ENCODE data around the gene LRRK1.

LRRK1 gene

DNA sequence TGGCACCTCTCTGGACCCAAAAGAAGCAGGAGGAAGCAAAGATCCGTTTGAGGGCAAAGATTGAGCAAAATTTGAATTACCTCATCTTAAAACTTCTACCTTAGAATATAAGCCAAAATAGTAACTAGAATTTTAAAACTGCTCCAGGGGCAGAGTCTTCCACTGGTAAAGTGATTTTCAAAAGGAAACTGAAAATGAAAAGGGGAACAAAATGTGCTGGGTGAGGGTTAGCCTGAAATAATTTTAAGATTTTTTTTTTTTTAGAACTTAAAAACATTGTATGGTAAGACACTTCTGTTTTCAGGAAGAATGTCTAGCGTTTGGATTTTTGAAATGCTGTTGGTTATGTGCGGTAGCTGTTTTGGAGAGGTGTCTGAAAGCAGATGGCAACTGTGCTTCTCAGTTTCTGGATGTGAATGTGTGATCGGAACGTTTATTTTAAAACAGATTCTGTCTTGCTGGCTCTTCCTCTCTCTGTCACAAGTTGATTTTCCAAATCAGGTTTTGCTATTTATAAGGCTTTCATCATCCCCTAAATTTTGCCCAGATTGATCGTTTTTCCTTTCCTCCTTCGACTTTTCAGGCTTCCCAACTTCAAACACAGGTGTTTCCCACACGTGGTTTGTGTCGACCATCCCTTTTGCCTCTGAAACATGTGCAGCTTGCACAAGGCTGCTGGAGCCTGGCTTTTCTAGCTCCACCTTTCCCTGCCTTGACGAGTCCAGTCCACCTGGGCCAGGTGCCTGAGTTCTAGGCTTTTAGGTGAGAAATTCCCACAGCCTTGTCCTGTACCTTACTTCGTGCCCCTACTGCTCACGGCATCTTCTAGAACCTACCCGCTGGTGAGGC lies 3.3 kb downstream of the LRRK1 start:
- H2BK12ac ChIP-seq (ENCODE audit: low read length): no peak overlapping the region
- H3K4me1 ChIP-seq (ENCODE audit: control insufficient read depth in 2 of 2, insufficient read depth in 1 of 2, low read depth in 1 of 2, low read length in 2 of 2): no peaks in the 10 kb centered on the region
- H2BK15ac ChIP-seq (ENCODE audit: low read length): no peak overlapping the region
- no peaks in the 10 kb centered on the region for H3K9me3 ChIP-seq (replicated peaks in 1 of 2; ENCODE audit: control insufficient read depth in 2 of 2, insufficient read depth in 1 of 2, low read depth in 1 of 2, low read length in 2 of 2)
- peaks cover 16 to 73% (median 47%) of the 10 kb centered on the region in 3 experiments for H3K27me3 ChIP-seq (ENCODE audit: control insufficient read depth in 3 of 3, insufficient read depth in 3 of 3, low read depth in 1 of 3, low read length in 3 of 3)
- H3K18ac ChIP-seq (ENCODE audit: low read length): no peak overlapping the region
- H3K23ac ChIP-seq (ENCODE audit: low read depth, low read length, poor library complexity): no peak overlapping the region
- H3K36me3 ChIP-seq (replicated peaks in 1 of 2; ENCODE audit: control insufficient read depth in 2 of 2, insufficient read depth in 2 of 2, low read length in 2 of 2): no peaks in the 10 kb centered on the region
- H3K4ac ChIP-seq (ENCODE audit: low read length): no peak overlapping the region
- H3K4me3 ChIP-seq (ENCODE audit: low read length in 2 of 2): no peak overlapping the region
- WGBS, 2 donors (ENCODE audit: extremely low coverage in 2 of 2, insufficient read length in 2 of 2, insufficient replicate concordance in 1 of 2): no CpG with 5 or more reads among the region's 13 CpGs
- H3K14ac ChIP-seq (ENCODE audit: low read length): no peak overlapping the region
- H2AFZ ChIP-seq (ENCODE audit: low read length): no peak overlapping the region
- no peak overlapping the region for H3K9ac ChIP-seq (ENCODE audit: low read depth, low read length, poor library complexity)
- H2AK5ac ChIP-seq (ENCODE audit: low read depth, low read length): no peak overlapping the region
- no peak overlapping the region for H3K4me2 ChIP-seq (ENCODE audit: insufficient read depth, low read length, poor library complexity, severe bottlenecking)
- no peak overlapping the region for H2BK120ac ChIP-seq (ENCODE audit: low read depth, low read length)
- no peak for DNase-seq (ENCODE audit: low spot score)
- no peaks in the 10 kb centered on the region for H3K79me1 ChIP-seq (ENCODE audit: low read depth, low read length)
- no peak overlapping the region for H4K91ac ChIP-seq (ENCODE audit: low read depth, low read length, poor library complexity)
- H4K8ac ChIP-seq (ENCODE audit: low read depth, low read length): no peak overlapping the region
- no peak overlapping the region for H2BK5ac ChIP-seq (ENCODE audit: low read length)
- no peak overlapping the region for H3K27ac ChIP-seq (replicated peaks; ENCODE audit: low read length)

DNA sequence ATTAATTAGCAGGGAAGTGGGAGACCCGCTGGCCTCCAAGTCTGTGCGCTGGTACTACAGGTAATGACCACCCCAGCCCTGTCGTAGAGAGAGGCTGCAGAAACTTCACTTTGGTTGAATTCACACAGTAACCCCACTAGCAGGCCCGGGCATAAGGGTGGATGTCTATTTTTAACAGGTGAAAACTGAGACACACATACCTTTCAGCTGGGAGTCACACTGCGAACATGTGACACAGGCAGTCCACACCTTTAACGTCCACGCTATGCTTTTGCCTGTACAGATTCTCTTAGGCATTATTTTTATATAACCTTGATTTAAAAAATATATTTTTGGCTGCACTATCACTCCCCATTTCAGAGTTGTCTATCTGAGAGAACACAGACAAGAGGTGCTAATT lies 3.9 kb downstream of the LRRK1 start:
- Histone ChIP-seq H3K36me3 (replicated peaks in 1 of 2; ENCODE audit: control insufficient read depth in 2 of 2, insufficient read depth in 2 of 2, low read length in 2 of 2) (no peaks in the 10 kb centered on the region), H2BK12ac (ENCODE audit: low read length) (no peak overlapping the region), H3K4me3 (ENCODE audit: low read length in 2 of 2) (no peak overlapping the region), H2BK5ac (ENCODE audit: low read length) (no peak overlapping the region), H3K14ac (ENCODE audit: low read length) (no peak overlapping the region), H3K18ac (ENCODE audit: low read length) (no peak overlapping the region), H2BK15ac (ENCODE audit: low read length) (no peak overlapping the region), H3K4ac (ENCODE audit: low read length) (no peak overlapping the region), H3K27me3 (ENCODE audit: control insufficient read depth in 3 of 3, insufficient read depth in 3 of 3, low read depth in 1 of 3, low read length in 3 of 3) (peaks cover 16 to 67% (median 41%) of the 10 kb centered on the region in 3 experiments), H3K79me1 (ENCODE audit: low read depth, low read length) (no peaks in the 10 kb centered on the region), H3K27ac (replicated peaks; ENCODE audit: low read length) (no peak overlapping the region), H2AK5ac (ENCODE audit: low read depth, low read length) (no peak overlapping the region), H2AFZ (ENCODE audit: low read length) (no peak overlapping the region), H3K4me2 (ENCODE audit: insufficient read depth, low read length, poor library complexity, severe bottlenecking) (no peak overlapping the region), H3K4me1 (ENCODE audit: control insufficient read depth in 2 of 2, insufficient read depth in 1 of 2, low read depth in 1 of 2, low read length in 2 of 2) (no peaks in the 10 kb centered on the region), H4K8ac (ENCODE audit: low read depth, low read length) (no peak overlapping the region), H3K9ac (ENCODE audit: low read depth, low read length, poor library complexity) (no peak overlapping the region), H3K9me3 (replicated peaks in 1 of 2; ENCODE audit: control insufficient read depth in 2 of 2, insufficient read depth in 1 of 2, low read depth in 1 of 2, low read length in 2 of 2) (no peaks in the 10 kb centered on the region), H4K91ac (ENCODE audit: low read depth, low read length, poor library complexity) (no peak overlapping the region), H3K23ac (ENCODE audit: low read depth, low read length, poor library complexity) (no peak overlapping the region), H2BK120ac (ENCODE audit: low read depth, low read length) (no peak overlapping the region)
- no peak for DNase-seq (ENCODE audit: low spot score)
- no CpG with 5 or more reads among the region's 7 CpGs for WGBS, 2 donors (ENCODE audit: extremely low coverage in 2 of 2, insufficient read length in 2 of 2, insufficient replicate concordance in 1 of 2)

DNA sequence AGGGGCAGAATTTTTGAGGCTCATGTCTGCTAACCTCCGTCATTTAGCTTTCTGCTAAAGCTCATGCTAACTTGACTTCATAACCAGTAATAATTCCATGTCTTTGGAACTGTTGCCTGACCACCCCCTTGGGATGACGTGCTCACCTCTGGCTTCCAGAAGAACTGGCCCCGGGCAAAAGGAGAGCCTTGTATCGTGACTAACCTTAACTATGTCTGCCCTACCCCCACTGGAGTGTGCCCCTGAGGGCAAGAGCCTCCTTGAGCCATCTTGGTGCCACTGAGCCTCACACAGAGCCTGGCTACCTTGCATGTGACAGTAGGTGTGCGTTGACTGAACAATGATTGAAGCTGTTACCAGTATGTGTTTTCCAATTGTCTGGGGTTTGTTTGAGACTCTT lies 4.7 kb downstream of the LRRK1 start:
- DNase-seq (ENCODE audit: low spot score): no peak
- Histone ChIP-seq H3K27me3 (ENCODE audit: control insufficient read depth in 3 of 3, insufficient read depth in 3 of 3, low read depth in 1 of 3, low read length in 3 of 3) (peaks cover 9 to 66% (median 33%) of the 10 kb centered on the region in 3 experiments), H3K4ac (ENCODE audit: low read length) (no peak overlapping the region), H3K9ac (ENCODE audit: low read depth, low read length, poor library complexity) (no peak overlapping the region), H3K9me3 (replicated peaks in 1 of 2; ENCODE audit: control insufficient read depth in 2 of 2, insufficient read depth in 1 of 2, low read depth in 1 of 2, low read length in 2 of 2) (no peaks in the 10 kb centered on the region), H3K4me2 (ENCODE audit: insufficient read depth, low read length, poor library complexity, severe bottlenecking) (no peak overlapping the region), H2AFZ (ENCODE audit: low read length) (no peak overlapping the region), H3K27ac (replicated peaks; ENCODE audit: low read length) (no peak overlapping the region), H3K14ac (ENCODE audit: low read length) (no peak overlapping the region), H3K36me3 (replicated peaks in 1 of 2; ENCODE audit: control insufficient read depth in 2 of 2, insufficient read depth in 2 of 2, low read length in 2 of 2) (no peaks in the 10 kb centered on the region), H3K23ac (ENCODE audit: low read depth, low read length, poor library complexity) (no peak overlapping the region), H4K91ac (ENCODE audit: low read depth, low read length, poor library complexity) (no peak overlapping the region), H2BK5ac (ENCODE audit: low read length) (no peak overlapping the region), H3K4me3 (ENCODE audit: low read length in 2 of 2) (no peak overlapping the region), H2BK15ac (ENCODE audit: low read length) (no peak overlapping the region), H2AK5ac (ENCODE audit: low read depth, low read length) (no peak overlapping the region), H3K79me1 (ENCODE audit: low read depth, low read length) (no peaks in the 10 kb centered on the region), H3K18ac (ENCODE audit: low read length) (no peak overlapping the region), H4K8ac (ENCODE audit: low read depth, low read length) (no peak overlapping the region), H2BK120ac (ENCODE audit: low read depth, low read length) (no peak overlapping the region), H3K4me1 (ENCODE audit: control insufficient read depth in 2 of 2, insufficient read depth in 1 of 2, low read depth in 1 of 2, low read length in 2 of 2) (peaks cover 0 to 2% of the 10 kb centered on the region in 2 donors), H2BK12ac (ENCODE audit: low read length) (no peak overlapping the region)
- WGBS, 2 donors (ENCODE audit: extremely low coverage in 2 of 2, insufficient read length in 2 of 2, insufficient replicate concordance in 1 of 2): no CpG with 5 or more reads among the region's 5 CpGs

DNA sequence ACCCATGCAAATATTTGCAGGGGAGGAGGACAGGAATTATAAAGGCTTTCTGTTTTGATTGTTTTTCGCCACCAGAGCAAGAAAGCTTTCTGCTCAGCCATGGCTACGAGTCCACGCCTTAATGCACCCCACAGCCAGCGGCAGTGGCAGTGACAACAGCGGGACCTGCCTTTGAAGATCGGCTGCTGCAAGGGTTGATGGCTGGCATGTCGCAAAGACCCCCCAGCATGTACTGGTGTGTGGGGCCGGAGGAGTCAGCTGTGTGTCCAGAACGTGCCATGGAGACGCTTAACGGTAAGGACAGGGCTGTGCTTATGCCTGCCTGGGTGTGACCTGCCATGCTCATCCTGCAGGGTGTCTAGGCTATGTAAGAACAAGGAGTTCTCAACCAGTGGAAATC lies 5.3 kb downstream of the LRRK1 start:
- H3K79me1 ChIP-seq (ENCODE audit: low read depth, low read length): no peaks in the 10 kb centered on the region
- no peak for DNase-seq (ENCODE audit: low spot score)
- no peak overlapping the region for H3K14ac ChIP-seq (ENCODE audit: low read length)
- no peak overlapping the region for H2BK12ac ChIP-seq (ENCODE audit: low read length)
- no peak overlapping the region for H2BK5ac ChIP-seq (ENCODE audit: low read length)
- H3K4me3 ChIP-seq (ENCODE audit: low read length in 2 of 2): no peak overlapping the region
- H3K4me1 ChIP-seq (ENCODE audit: control insufficient read depth in 2 of 2, insufficient read depth in 1 of 2, low read depth in 1 of 2, low read length in 2 of 2): peaks cover 0 to 2% of the 10 kb centered on the region in 2 donors
- H4K91ac ChIP-seq (ENCODE audit: low read depth, low read length, poor library complexity): no peak overlapping the region
- no peaks in the 10 kb centered on the region for H3K9me3 ChIP-seq (replicated peaks in 1 of 2; ENCODE audit: control insufficient read depth in 2 of 2, insufficient read depth in 1 of 2, low read depth in 1 of 2, low read length in 2 of 2)
- H3K23ac ChIP-seq (ENCODE audit: low read depth, low read length, poor library complexity): no peak overlapping the region
- no peaks in the 10 kb centered on the region for H3K36me3 ChIP-seq (replicated peaks in 1 of 2; ENCODE audit: control insufficient read depth in 2 of 2, insufficient read depth in 2 of 2, low read length in 2 of 2)
- no peak overlapping the region for H3K4ac ChIP-seq (ENCODE audit: low read length)
- WGBS, 2 donors (ENCODE audit: extremely low coverage in 2 of 2, insufficient read length in 2 of 2, insufficient replicate concordance in 1 of 2): no CpG with 5 or more reads among the region's 11 CpGs
- no peak overlapping the region for H3K9ac ChIP-seq (ENCODE audit: low read depth, low read length, poor library complexity)
- H4K8ac ChIP-seq (ENCODE audit: low read depth, low read length): no peak overlapping the region
- H3K18ac ChIP-seq (ENCODE audit: low read length): peak overlapping the region; percentile 55
- no peak overlapping the region for H2BK120ac ChIP-seq (ENCODE audit: low read depth, low read length)
- no peak overlapping the region for H2BK15ac ChIP-seq (ENCODE audit: low read length)
- no peak overlapping the region for H3K27ac ChIP-seq (replicated peaks; ENCODE audit: low read length)
- peaks cover 7 to 63% (median 28%) of the 10 kb centered on the region in 3 experiments for H3K27me3 ChIP-seq (ENCODE audit: control insufficient read depth in 3 of 3, insufficient read depth in 3 of 3, low read depth in 1 of 3, low read length in 3 of 3)
- no peak overlapping the region for H2AFZ ChIP-seq (ENCODE audit: low read length)
- no peak overlapping the region for H3K4me2 ChIP-seq (ENCODE audit: insufficient read depth, low read length, poor library complexity, severe bottlenecking)
- no peak overlapping the region for H2AK5ac ChIP-seq (ENCODE audit: low read depth, low read length)

All from neuronal stem cell (in vitro differentiated cells).